ENCODE data around the gene SVBP. TPM values are rescaled to one million over a fixed set of nuclear protein-coding genes. Genes with fewer than 3 reads are reported as not detected.

Gene SVBP
- total and polyA plus RNA-seq, 7 donors, result 11.7 to 58.2 (median 18.4) TPM

DNA sequence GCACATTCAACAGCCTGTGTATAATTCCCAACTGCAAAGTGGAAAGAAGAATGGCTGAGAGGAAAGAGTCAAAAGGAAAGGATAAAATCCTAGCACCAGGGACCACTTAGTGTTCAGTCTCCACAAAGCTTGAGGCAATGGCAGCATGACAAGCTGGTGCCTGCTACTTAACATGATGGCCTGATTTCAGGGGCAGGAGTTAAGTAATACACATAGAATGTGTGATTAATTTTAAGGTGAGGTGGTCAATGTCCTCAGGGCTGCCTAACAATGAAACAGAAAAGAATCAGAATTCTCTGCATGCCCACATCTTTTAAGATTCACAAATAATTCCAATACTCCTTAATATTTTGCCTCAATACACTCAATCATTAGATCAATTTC lies 59.3 kb downstream of the SVBP start:
- DNase-seq (no peak), ATAC-seq (no peak)
- Histone ChIP-seq H3K9me3 (no peaks in the 10 kb centered on the region), H3K4me3 (no peak overlapping the region), H3K27me3 (ENCODE audit: insufficient read depth in 3 of 3, low read length in 2 of 3) (no peaks in the 10 kb centered on the region), H3K36me3 (ENCODE audit: insufficient read depth in 1 of 2, low read depth in 1 of 2) (peaks cover 11 to 90% of the 10 kb centered on the region in 2 donors), H3K27ac (no peak overlapping the region), H3K4me1 (no peaks in the 10 kb centered on the region)
- intact Hi-C loops (cut with DNase I), result loop anchor here in 1 of 2 donors (10.0 kb wide), 1 partner anchor 413 kb away; no protein-coding TSS in a partner anchor
- TF ChIP-seq, protein P1, sequence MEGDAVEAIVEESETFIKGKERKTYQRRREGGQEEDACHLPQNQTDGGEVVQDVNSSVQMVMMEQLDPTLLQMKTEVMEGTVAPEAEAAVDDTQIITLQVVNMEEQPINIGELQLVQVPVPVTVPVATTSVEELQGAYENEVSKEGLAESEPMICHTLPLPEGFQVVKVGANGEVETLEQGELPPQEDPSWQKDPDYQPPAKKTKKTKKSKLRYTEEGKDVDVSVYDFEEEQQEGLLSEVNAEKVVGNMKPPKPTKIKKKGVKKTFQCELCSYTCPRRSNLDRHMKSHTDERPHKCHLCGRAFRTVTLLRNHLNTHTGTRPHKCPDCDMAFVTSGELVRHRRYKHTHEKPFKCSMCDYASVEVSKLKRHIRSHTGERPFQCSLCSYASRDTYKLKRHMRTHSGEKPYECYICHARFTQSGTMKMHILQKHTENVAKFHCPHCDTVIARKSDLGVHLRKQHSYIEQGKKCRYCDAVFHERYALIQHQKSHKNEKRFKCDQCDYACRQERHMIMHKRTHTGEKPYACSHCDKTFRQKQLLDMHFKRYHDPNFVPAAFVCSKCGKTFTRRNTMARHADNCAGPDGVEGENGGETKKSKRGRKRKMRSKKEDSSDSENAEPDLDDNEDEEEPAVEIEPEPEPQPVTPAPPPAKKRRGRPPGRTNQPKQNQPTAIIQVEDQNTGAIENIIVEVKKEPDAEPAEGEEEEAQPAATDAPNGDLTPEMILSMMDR (IDR thresholded peaks at IDR 0.05), result no peak

Other genes starting within 250 kb of the SVBP start
- 10 to 100 TPM in 3 of 4 donors, 1 to 10 TPM in 1; 9.9 to 14.4 (median 10.8) TPM for gene PPIH, start 159.0 kb downstream of the SVBP start, total RNA-seq
- 10 to 100 TPM; 12.1 to 22.9 (median 15.1) TPM for gene PPIH, start 159.0 kb downstream of the SVBP start, polyA plus RNA-seq
- 1,000 to 10,000 TPM in 1 of 4 donors, 100 to 1,000 TPM in 3; 878 to 1,236 (median 911) TPM for gene YBX1, start 135.0 kb downstream of the SVBP start, total RNA-seq
- gene YBX1, start 135.0 kb downstream of the SVBP start, polyA plus RNA-seq, result 1,000 to 10,000 TPM; 1,131 to 1,545 (median 1,272) TPM
- gene CLDN19, start 77.2 kb downstream of the SVBP start, total RNA-seq, result not detected
- under 1 TPM; 0.03 to 0.34 (median 0.14) TPM for gene CLDN19, start 77.2 kb downstream of the SVBP start, polyA plus RNA-seq
- 1 to 10 TPM; 5.1 to 8.5 (median 6.2) TPM for gene P3H1, start 50.4 kb downstream of the SVBP start, total RNA-seq
- 1 to 10 TPM; 2.9 to 7.0 (median 5.1) TPM for gene P3H1, start 50.4 kb downstream of the SVBP start, polyA plus RNA-seq
- 10 to 100 TPM in 1 of 4 donors, 1 to 10 TPM in 3; 7.5 to 10.2 (median 8.7) TPM for gene C1orf50, start 50.1 kb downstream of the SVBP start, total RNA-seq
- gene C1orf50, start 50.1 kb downstream of the SVBP start, polyA plus RNA-seq, result 1 to 10 TPM; 2.5 to 6.2 (median 4.2) TPM
- gene TMEM269, start 32.4 kb downstream of the SVBP start, total RNA-seq, result under 1 TPM; 0.15 to 0.89 (median 0.30) TPM
- gene TMEM269, start 32.4 kb downstream of the SVBP start, polyA plus RNA-seq, result under 1 TPM; 0.05 to 0.07 (median 0.06) TPM
- gene ERMAP, start 275 bp downstream of the SVBP start, total RNA-seq, result 1 to 10 TPM; 1.8 to 3.7 (median 2.6) TPM
- gene ERMAP, start 275 bp downstream of the SVBP start, polyA plus RNA-seq, result 1 to 10 TPM; 1.4 to 2.0 (median 1.9) TPM
- 1 to 10 TPM; 4.8 to 8.0 (median 6.4) TPM for gene ZNF691, start 29.2 kb upstream of the SVBP start, total RNA-seq
- gene ZNF691, start 29.2 kb upstream of the SVBP start, polyA plus RNA-seq, result 10 to 100 TPM in 1 of 3 donors, 1 to 10 TPM in 2; 6.7 to 10.8 (median 7.4) TPM
- gene SLC2A1, start 141.5 kb upstream of the SVBP start, total RNA-seq, result 1 to 10 TPM; 1.1 to 3.8 (median 2.0) TPM
- gene SLC2A1, start 141.5 kb upstream of the SVBP start, polyA plus RNA-seq, result 1 to 10 TPM; 1.2 to 3.3 (median 2.5) TPM